K562 (cell line): Measurements from ENCODE around the gene APPL2. TPM values are rescaled to one million over a fixed set of nuclear protein-coding genes. Genes with fewer than 3 reads are reported as not detected.

Experiments
- ATAC-seq: fragments of 200-7000 bp; cut with Tn5 transposase; 3 replicates; pipeline ENCODE4 v1.9.1; 2020; ENCODE audit warnings: moderate library complexity
- BruUV-seq: library from RNA; stranded (reverse); fragments of 400-500 nt; replicated peaks from 2 replicates; lab custom pipeline; 2021; lab: Mats Ljungman, UMichigan
- CTCF ChIA-PET: fragments of 300-600 bp; formaldehyde crosslinking; extraction: SDS; loops from one replicate; lab custom pipeline; 2021; ENCODE audit warnings: low intra/inter-chr PET ratio; lab: Yijun Ruan, JAX
- POLR2A ChIA-PET: fragments of 300-600, 350-650 bp; sonication (Branson Sonifier 250); formaldehyde crosslinking; extraction: SDS; loops from one replicate; lab custom pipeline; 2021; ENCODE audit warnings: antibody characterized with exemption, inconsistent platforms; lab: Yijun Ruan, JAX
- DNase-seq, 4 experiments: peaks; one replicate each; pipeline versions ENCODE4 v3.0.0 to v3.0.0-alpha.2; 2011 to 2018; ENCODE audit warnings: low spot score in 3 of 4, mixed read lengths in 3 of 4; ENCODE audit errors: extremely low read depth in 1 of 4
- FAIRE-seq: peaks from 2 replicates; lab custom pipeline; 2011; peaks lifted over from hg19 to GRCh38; lab: Jason Lieb, UNC
- H2AFZ ChIP-seq: 2 replicates; pipeline ENCODE4 v1.6.0; 2011; ENCODE audit warnings: low read depth, low read length, control low read depth, inconsistent platforms
- H3K27ac ChIP-seq: fragments of 200-600 bp; 3 replicates; pipeline ENCODE4 v1.8.0; 2011; ENCODE audit warnings: low read depth, mild to moderate bottlenecking, control low read depth, inconsistent platforms, low read length, moderate library complexity, mixed read lengths; ENCODE audit errors: extremely low read depth
- H3K27me3 ChIP-seq, 2 experiments: fragments of 300-600 bp in 1 of 2; 2 replicates in 1 of 2; 3 replicates in 1 of 2; pipeline versions ENCODE4 v1.6.0 to v1.8.0; 2011; ENCODE audit warnings: inconsistent platforms in 2 of 2, low read length in 2 of 2, mild to moderate bottlenecking in 1 of 2, mixed read lengths in 1 of 2, moderate library complexity in 1 of 2; ENCODE audit not compliant: control insufficient read depth in 2 of 2, insufficient read depth in 2 of 2
- H3K36me3 ChIP-seq: fragments of 300-600 bp; 3 replicates; pipeline ENCODE4 v1.8.0; 2011; ENCODE audit warnings: mild to moderate bottlenecking, low read length, inconsistent platforms; ENCODE audit not compliant: control insufficient read depth, insufficient read depth
- H3K4me1 ChIP-seq, 2 experiments: fragments of 200-600 bp in 1 of 2; replicated peaks in 1 of 2; 2 replicates in 1 of 2; 3 replicates in 1 of 2; pipeline versions ENCODE4 v1.5.1 to v1.8.0; 2011; ENCODE audit warnings: inconsistent platforms in 2 of 2, low read length in 2 of 2, mild to moderate bottlenecking in 1 of 2, mixed read lengths in 1 of 2, moderate library complexity in 1 of 2; ENCODE audit not compliant: control insufficient read depth in 2 of 2, insufficient read depth in 2 of 2
- H3K4me2 ChIP-seq: 2 replicates; pipeline ENCODE4 v1.6.1; 2011; ENCODE audit warnings: low read length, control low read depth, inconsistent platforms, mixed read lengths; ENCODE audit not compliant: insufficient read depth
- H3K4me3 ChIP-seq: fragments of 200-600 bp; sonication (generic), shearing (Covaris generic); 2 replicates; pipeline ENCODE4 v1.5.1; 2016; ENCODE audit warnings: control low read depth, inconsistent platforms
- H3K79me2 ChIP-seq: fragments of 200-600 bp; 3 replicates; pipeline ENCODE4 v1.8.0; 2011; ENCODE audit warnings: low read length, inconsistent platforms; ENCODE audit not compliant: control insufficient read depth, insufficient read depth
- H3K9ac ChIP-seq, 2 experiments: 2 replicates each; pipeline versions ENCODE4 v1.6.0 to v1.6.1; 2011; ENCODE audit warnings: low read depth in 2 of 2, low read length in 2 of 2, control low read depth in 1 of 2, inconsistent platforms in 1 of 2, mild to moderate bottlenecking in 1 of 2, mixed read lengths in 1 of 2; ENCODE audit not compliant: insufficient read depth in 1 of 2
- H3K9me1 ChIP-seq: one replicate; pipeline ENCODE4 v1.6.0; 2011; ENCODE audit warnings: inconsistent platforms, mild to moderate bottlenecking, low read length, moderate library complexity; ENCODE audit not compliant: control insufficient read depth, insufficient read depth
- H3K9me3 ChIP-seq: replicated peaks from 2 replicates; pipeline ENCODE4 v1.5.1; 2011; ENCODE audit warnings: low read depth, low read length, inconsistent platforms; ENCODE audit not compliant: control insufficient read depth, insufficient read depth
- H4K20me1 ChIP-seq: replicated peaks from 2 replicates; pipeline ENCODE4 v1.6.1; 2011; ENCODE audit warnings: low read length, inconsistent platforms, mixed read lengths; ENCODE audit not compliant: control insufficient read depth, insufficient read depth
- ARHGAP35 ChIP-seq: fragments of 450-650 bp; IDR thresholded peaks from 2 replicates; pipeline ENCODE4 v1.6.1; 2018; ENCODE audit not compliant: partially characterized antibody
- HNRNPK ChIP-seq: fragments of 200-400 bp; formaldehyde crosslinking; IDR thresholded peaks from one replicate; pipeline ENCODE4 v1.6.1; 2018; ENCODE audit warnings: mild to moderate bottlenecking, low read depth, low read length; ENCODE audit not compliant: poor library complexity, severe bottlenecking
- JUNB ChIP-seq: fragments of 450-650 bp; formaldehyde crosslinking; conservative IDR thresholded peaks from 2 replicates; pipeline ENCODE4 v1.4.0; 2020; ENCODE audit warnings: mild to moderate bottlenecking
- KAT7 ChIP-seq: sonication (generic); formaldehyde crosslinking; IDR thresholded peaks from 2 replicates; pipeline ENCODE4 v1.8.0; 2022; ENCODE audit warnings: missing genetic modification reagents, mild to moderate bottlenecking, borderline replicate concordance
- RBM39 ChIP-seq: fragments of 200-400 bp; formaldehyde crosslinking; optimal IDR thresholded peaks from 2 replicates; pipeline ENCODE3; 2018; ENCODE audit warnings: low read depth, low read length
- SMARCB1 ChIP-seq: IDR thresholded peaks from 2 replicates; pipeline ENCODE4 v1.6.1; 2011; ENCODE audit warnings: improper control_type of control experiment, low read depth; ENCODE audit not compliant: insufficient read length
- SREBF1 ChIP-seq: fragments of 150-350 bp; IDR thresholded peaks from 2 replicates; pipeline ENCODE4 v1.6.1; 2014; ENCODE audit warnings: antibody characterized with exemption, low read depth, low read length, borderline replicate concordance
- TAL1 ChIP-seq: fragments of 450-650 bp; IDR thresholded peaks from 2 replicates; pipeline ENCODE4 v1.6.1; 2016; ENCODE audit warnings: mild to moderate bottlenecking
- THRAP3 ChIP-seq: fragments of 450-650 bp; IDR thresholded peaks from 2 replicates; pipeline ENCODE4 v1.6.1; 2016; ENCODE audit warnings: mild to moderate bottlenecking, inconsistent platforms, borderline replicate concordance
- YBX1 ChIP-seq: fragments of 450-650 bp; IDR thresholded peaks from 2 replicates; pipeline ENCODE4 v1.7.1; 2016; ENCODE audit warnings: mild to moderate bottlenecking
- WGBS: fragments of 100-300 bp; shearing (Covaris generic); methylation state at CpG from one replicate; pipeline ENCODE4 v1.1.6; 2016; ENCODE audit warnings: low coverage, mixed read lengths; ENCODE audit not compliant: insufficient coverage; ENCODE audit errors: missing lambda C conversion rate; 5-methylcytosine and 5-hydroxymethylcytosine counted together
- in situ Hi-C: fragments of 300-500 bp; cut with MboI; formaldehyde crosslinking; loops from 4 replicates; pipeline ENCODE4 v1.15.0; 2018; ENCODE audit warnings: inconsistent platforms, mixed read lengths
- intact Hi-C: fragments of 100-400 bp; cut with micrococcal nuclease; formaldehyde crosslinking; loops from 2 replicates; pipeline ENCODE4 v1.14.2; 2022
- polyA plus RNA-seq, 8 experiments: library from polyadenylated mRNA; depleted of rRNA in 4 of 8; stranded (reverse) in 5 of 8; unstranded in 3 of 8; fragments of >200 nt; fragmentation: Nextera tagmentation in 2 of 8; fragmentation: Illumina TruSeq in 1 of 8; extraction: Ambion mirVana in 2 of 8; extraction: Trizol in 1 of 8; gene quantifications; 2 replicates each; pipeline versions ENCODE4 v1.2.1 to v1.2.3, GENCODE V29; 2011 to 2014; ENCODE audit warnings: inconsistent platforms in 1 of 8, missing spikeins in 1 of 8
- total RNA-seq, 7 experiments: library from RNA; depleted of rRNA in 6 of 7; stranded (reverse); fragments of >200 nt in 6 of 7; fragmentation: Illumina TruSeq in 2 of 7; extraction: Trizol in 2 of 7; gene quantifications; 2 replicates each; pipeline versions ENCODE4 v1.2.1 to v1.2.3, GENCODE V29; 2011 to 2021; ENCODE audit warnings: low replicate concordance in 1 of 7
- TF ChIP-seq, protein P1 (sequence below): fragments of 200-800 bp; sonication (Bioruptor generic); IDR thresholded peaks from 2 replicates; pipeline ENCODE4 v1.6.1; 2017; ENCODE audit warnings: missing genetic modification characterization, missing compliant biosample characterization
- TF ChIP-seq, protein P2 (sequence below), 3 experiments: IDR thresholded peaks in 2 of 3; conservative IDR thresholded peaks in 1 of 3; 2 replicates each; pipeline ENCODE4 v1.5.1; 2011 to 2012; ENCODE audit warnings: low read length in 3 of 3, mild to moderate bottlenecking in 3 of 3, control low read depth in 2 of 3, improper control_type of control experiment in 1 of 3, inconsistent platforms in 1 of 3, low read depth in 1 of 3, mixed read lengths in 1 of 3, moderate library complexity in 1 of 3; ENCODE audit not compliant: insufficient read depth in 2 of 3
- TF ChIP-seq, protein P3 (sequence below): sonication (generic); formaldehyde crosslinking; IDR thresholded peaks from 2 replicates; pipeline ENCODE4 v1.8.1; 2023; ENCODE audit warnings: mild to moderate bottlenecking, missing genetic modification reagents

The APPL2 gene
- total and polyA plus RNA-seq, 9 of the 15 experiments (the other 6 are each of a cell fraction or from before 2014, with no cell fraction given), result 2.1 to 14.4 (median 8.2) TPM

DNA sequence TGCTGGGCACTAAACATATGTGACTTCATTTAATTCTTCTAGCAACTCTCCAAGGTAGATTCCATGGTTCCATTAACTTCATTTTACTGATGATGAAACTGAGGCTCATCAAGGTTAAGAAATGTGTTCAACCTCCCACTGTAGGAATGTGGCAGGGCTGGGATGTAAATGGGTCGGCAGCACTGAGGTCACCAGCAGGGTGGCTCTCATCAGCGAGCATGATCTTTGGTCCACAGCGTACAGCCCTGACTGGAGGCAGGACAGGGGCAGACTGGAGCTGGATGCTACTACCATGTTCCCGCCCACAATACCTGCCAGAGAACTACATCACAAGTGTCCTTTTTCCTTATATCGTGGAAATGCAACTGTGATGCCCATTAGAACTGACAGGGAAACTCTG lies 4.6 kb downstream of the APPL2 start:
- intact Hi-C loops, result no loop called here
- Histone ChIP-seq H3K4me3 (no peak overlapping the region), H3K4me2 (no peak overlapping the region), H2AFZ (no peak overlapping the region), H3K9me3 (no peaks in the 10 kb centered on the region), H4K20me1 (no peaks in the 10 kb centered on the region), H3K27ac (no peak overlapping the region), H3K79me2 (peaks cover 7% of the 10 kb centered on the region; the same call in 2 of the 3 replicates), H3K9me1 (no peaks in the 10 kb centered on the region), H3K36me3 (peaks cover 3% of the 10 kb centered on the region; the same call in 2 of the 3 replicates), H3K4me1 (peaks cover 7 to 21% of the 10 kb centered on the region in 2 experiments; a peak in 4 of 5 replicates), H3K9ac (no peak overlapping the region), H3K27me3 (no peaks in the 10 kb centered on the region)
- no peak for FAIRE-seq
- no peak for DNase-seq
- BruUV-seq, result no TSS peak
- WGBS, result 51% methylated on average over 5 of the region's 5 CpGs
- ChIA-PET POLR2A (no interaction called here), CTCF (interaction anchor here (0.7 kb wide), 1 partner anchor 15 kb away, joined by 3 read pairs; no protein-coding TSS in a partner anchor)
- in situ Hi-C loops, result no loop called here
- no peak for ATAC-seq
- no peak for TF ChIP-seq SMARCB1
- TF ChIP-seq KAT7 (CRISPR knock-in tag), result no peak
- TF ChIP-seq ARHGAP35, result no peak
- TF ChIP-seq, protein P1, sequence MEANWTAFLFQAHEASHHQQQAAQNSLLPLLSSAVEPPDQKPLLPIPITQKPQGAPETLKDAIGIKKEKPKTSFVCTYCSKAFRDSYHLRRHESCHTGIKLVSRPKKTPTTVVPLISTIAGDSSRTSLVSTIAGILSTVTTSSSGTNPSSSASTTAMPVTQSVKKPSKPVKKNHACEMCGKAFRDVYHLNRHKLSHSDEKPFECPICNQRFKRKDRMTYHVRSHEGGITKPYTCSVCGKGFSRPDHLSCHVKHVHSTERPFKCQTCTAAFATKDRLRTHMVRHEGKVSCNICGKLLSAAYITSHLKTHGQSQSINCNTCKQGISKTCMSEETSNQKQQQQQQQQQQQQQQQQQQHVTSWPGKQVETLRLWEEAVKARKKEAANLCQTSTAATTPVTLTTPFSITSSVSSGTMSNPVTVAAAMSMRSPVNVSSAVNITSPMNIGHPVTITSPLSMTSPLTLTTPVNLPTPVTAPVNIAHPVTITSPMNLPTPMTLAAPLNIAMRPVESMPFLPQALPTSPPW (CRISPR knock-in tag), result no peak
- TF ChIP-seq JUNB, result no peak
- no peak for TF ChIP-seq HNRNPK
- TF ChIP-seq, protein P2, sequence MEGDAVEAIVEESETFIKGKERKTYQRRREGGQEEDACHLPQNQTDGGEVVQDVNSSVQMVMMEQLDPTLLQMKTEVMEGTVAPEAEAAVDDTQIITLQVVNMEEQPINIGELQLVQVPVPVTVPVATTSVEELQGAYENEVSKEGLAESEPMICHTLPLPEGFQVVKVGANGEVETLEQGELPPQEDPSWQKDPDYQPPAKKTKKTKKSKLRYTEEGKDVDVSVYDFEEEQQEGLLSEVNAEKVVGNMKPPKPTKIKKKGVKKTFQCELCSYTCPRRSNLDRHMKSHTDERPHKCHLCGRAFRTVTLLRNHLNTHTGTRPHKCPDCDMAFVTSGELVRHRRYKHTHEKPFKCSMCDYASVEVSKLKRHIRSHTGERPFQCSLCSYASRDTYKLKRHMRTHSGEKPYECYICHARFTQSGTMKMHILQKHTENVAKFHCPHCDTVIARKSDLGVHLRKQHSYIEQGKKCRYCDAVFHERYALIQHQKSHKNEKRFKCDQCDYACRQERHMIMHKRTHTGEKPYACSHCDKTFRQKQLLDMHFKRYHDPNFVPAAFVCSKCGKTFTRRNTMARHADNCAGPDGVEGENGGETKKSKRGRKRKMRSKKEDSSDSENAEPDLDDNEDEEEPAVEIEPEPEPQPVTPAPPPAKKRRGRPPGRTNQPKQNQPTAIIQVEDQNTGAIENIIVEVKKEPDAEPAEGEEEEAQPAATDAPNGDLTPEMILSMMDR (IDR thresholded peaks at IDR 0.05 in 2 of 3, conservative IDR thresholded peaks at IDR 0.05 in 1 of 3; ENCODE audit: insufficient read depth in 2 of 3, low read depth in 1 of 3, low read length in 3 of 3), result no peak
- no peak for TF ChIP-seq THRAP3
- TF ChIP-seq YBX1, result no peak
- TF ChIP-seq, protein P3, sequence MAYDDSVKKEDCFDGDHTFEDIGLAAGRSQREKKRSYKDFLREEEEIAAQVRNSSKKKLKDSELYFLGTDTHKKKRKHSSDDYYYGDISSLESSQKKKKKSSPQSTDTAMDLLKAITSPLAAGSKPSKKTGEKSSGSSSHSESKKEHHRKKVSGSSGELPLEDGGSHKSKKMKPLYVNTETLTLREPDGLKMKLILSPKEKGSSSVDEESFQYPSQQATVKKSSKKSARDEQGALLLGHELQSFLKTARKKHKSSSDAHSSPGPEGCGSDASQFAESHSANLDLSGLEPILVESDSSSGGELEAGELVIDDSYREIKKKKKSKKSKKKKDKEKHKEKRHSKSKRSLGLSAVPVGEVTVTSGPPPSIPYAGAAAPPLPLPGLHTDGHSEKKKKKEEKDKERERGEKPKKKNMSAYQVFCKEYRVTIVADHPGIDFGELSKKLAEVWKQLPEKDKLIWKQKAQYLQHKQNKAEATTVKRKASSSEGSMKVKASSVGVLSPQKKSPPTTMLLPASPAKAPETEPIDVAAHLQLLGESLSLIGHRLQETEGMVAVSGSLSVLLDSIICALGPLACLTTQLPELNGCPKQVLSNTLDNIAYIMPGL (CRISPR knock-in tag), result no peak
- no peak for TF ChIP-seq TAL1
- no peak for TF ChIP-seq RBM39
- no peak for TF ChIP-seq SREBF1
- TF ChIP-seq, all 486 proteins: peak for 0
